B cell (primary cell): ENCODE measurements around the gene MEN1. TPM values are rescaled to one million over a fixed set of nuclear protein-coding genes. Genes with fewer than 3 reads are reported as not detected.

Experiments used
- ATAC-seq: fragments of 200-7000 bp; cut with Tn5 transposase; one replicate; pipeline ENCODE4 v1.10.0; 2021; ENCODE audit warnings: low read depth, mild to moderate bottlenecking, moderate number of reproducible peaks, moderate library complexity
- CTCF ChIA-PET: fragments of 350-600 bp; sonication (Branson Sonifier 250); formaldehyde crosslinking; loops from one replicate; lab custom pipeline; 2021; ENCODE audit warnings: antibody characterized with exemption, inconsistent platforms; lab: Charles Lee
- POLR2A ChIA-PET: fragments of 350-600 bp; sonication (Branson Sonifier 250); formaldehyde crosslinking; loops from one replicate; lab custom pipeline; 2021; ENCODE audit warnings: antibody characterized with exemption; lab: Charles Lee
- DNase-seq: peaks from one replicate; pipeline ENCODE4 v3.0.0; 2013
- H2AFZ ChIP-seq: 2 replicates; pipeline ENCODE4 v1.6.1; 2012; ENCODE audit warnings: mild to moderate bottlenecking, low read depth, low read length; ENCODE audit not compliant: insufficient read depth, poor library complexity, severe bottlenecking
- H3K27ac ChIP-seq, 2 donors: 1 replicate in 1 of 2; 2 replicates in 1 of 2; pipeline ENCODE4 v1.5.1; 2012 to 2013; ENCODE audit warnings: low read length in 2 of 2, mild to moderate bottlenecking in 2 of 2, moderate library complexity in 1 of 2
- H3K27me3 ChIP-seq, 4 experiments: fragments of 200-600 bp in 1 of 4; sonication (generic) in 1 of 4; replicated peaks in 1 of 4; 1 replicate in 2 of 4; 2 replicates in 2 of 4; pipeline versions ENCODE4 v1.6.1 to v1.7.0; 2013 to 2016; ENCODE audit warnings: low read length in 3 of 4, mild to moderate bottlenecking in 2 of 4, mixed read lengths in 1 of 4, moderate library complexity in 1 of 4; ENCODE audit not compliant: insufficient read depth in 4 of 4, control insufficient read depth in 3 of 4; ENCODE audit errors: control extremely low read depth in 1 of 4
- H3K36me3 ChIP-seq, 2 experiments: replicated peaks in 1 of 2; 1 replicate in 1 of 2; 2 replicates in 1 of 2; pipeline versions ENCODE4 v1.6.1 to v1.7.1; 2013; ENCODE audit warnings: low read length in 1 of 2; ENCODE audit not compliant: insufficient read depth in 2 of 2, control insufficient read depth in 1 of 2; ENCODE audit errors: control extremely low read depth in 1 of 2, extremely low read depth in 1 of 2
- H3K4me1 ChIP-seq, 2 donors: fragments of 200-600 bp in 1 of 2; sonication (generic) in 1 of 2; 1 replicate in 1 of 2; 2 replicates in 1 of 2; pipeline versions ENCODE4 v1.5.1 to v1.6.1; 2013 to 2017; ENCODE audit warnings: low read length in 2 of 2; ENCODE audit not compliant: control insufficient read depth in 2 of 2, insufficient read depth in 2 of 2
- H3K4me2 ChIP-seq: replicated peaks from 2 replicates; pipeline ENCODE3; 2012; ENCODE audit warnings: mild to moderate bottlenecking, low read depth, low read length; ENCODE audit not compliant: poor library complexity, severe bottlenecking
- H3K4me3 ChIP-seq, 5 experiments: fragments of 200-600 bp in 1 of 5; sonication (generic) in 1 of 5; 1 replicate in 3 of 5; 2 replicates in 2 of 5; pipeline versions ENCODE4 v1.5.1 to v1.7.0; 2011 to 2016; ENCODE audit warnings: low read length in 4 of 5, mild to moderate bottlenecking in 4 of 5, low read depth in 2 of 5, control low read depth in 1 of 5, moderate library complexity in 1 of 5; ENCODE audit not compliant: insufficient read depth in 1 of 5; ENCODE audit errors: control extremely low read depth in 1 of 5, extremely low read depth in 1 of 5
- H3K79me2 ChIP-seq: fragments of 200-600 bp; sonication (generic); one replicate; pipeline ENCODE4 v1.6.0; 2016; ENCODE audit warnings: low read length; ENCODE audit not compliant: control insufficient read depth, insufficient read depth
- H3K9ac ChIP-seq: fragments of 200-600 bp; sonication (generic); 2 replicates; pipeline ENCODE4 v1.6.1; 2017; ENCODE audit warnings: mild to moderate bottlenecking, low read length, moderate library complexity
- H3K9me3 ChIP-seq, 3 donors: one replicate each; pipeline versions ENCODE4 v1.6.1 to v1.7.1; 2013; ENCODE audit warnings: low read length in 2 of 3; ENCODE audit not compliant: control insufficient read depth in 2 of 3, insufficient read depth in 1 of 3; ENCODE audit errors: control extremely low read depth in 1 of 3
- H4K20me1 ChIP-seq: 2 replicates; pipeline ENCODE4 v1.6.0; 2012; ENCODE audit warnings: mild to moderate bottlenecking, low read length; ENCODE audit not compliant: insufficient read depth, control insufficient read depth, poor library complexity, severe bottlenecking
- H3K27ac Mint-ChIP-seq: one replicate; pipeline ENCODE4 v1.8.0; 2021; ENCODE audit warnings: mixed read lengths
- H3K27me3 Mint-ChIP-seq: one replicate; pipeline ENCODE4 v1.8.0; 2021; ENCODE audit warnings: mixed read lengths
- H3K4me1 Mint-ChIP-seq: one replicate; pipeline ENCODE4 v1.8.0; 2021; ENCODE audit warnings: mixed read lengths
- H3K4me3 Mint-ChIP-seq: one replicate; pipeline ENCODE4 v1.8.0; 2021; ENCODE audit warnings: mixed read lengths
- H3K9me3 Mint-ChIP-seq: one replicate; pipeline ENCODE4 v1.8.0; 2022; ENCODE audit warnings: mixed read lengths; ENCODE audit not compliant: insufficient read depth
- EZH2 ChIP-seq: IDR thresholded peaks from 2 replicates; pipeline ENCODE4 v1.6.1; 2012; ENCODE audit warnings: borderline replicate concordance, low read depth, mild to moderate bottlenecking, moderate library complexity, low read length; ENCODE audit not compliant: insufficient read depth, poor library complexity, severe bottlenecking
- WGBS: methylation state at CpG from one replicate; pipeline ENCODE4 v1.1.5; 2013; ENCODE audit warnings: missing lambda C conversion rate; ENCODE audit not compliant: insufficient coverage; 5-methylcytosine and 5-hydroxymethylcytosine counted together
- intact Hi-C: fragments of 100-400 bp; cut with micrococcal nuclease; formaldehyde crosslinking; loops from one replicate; pipeline ENCODE4 v1.10.0; 2022
- polyA plus RNA-seq: library from polyadenylated mRNA; depleted of rRNA; stranded (reverse); fragments of >200 nt; gene quantifications from 2 replicates; pipeline ENCODE4 v1.2.3, GENCODE V29; 2012
- total RNA-seq, 2 donors: library from RNA; stranded (reverse); fragments of 120-200 nt in 1 of 2; gene quantifications; 1 replicate in 1 of 2; 2 replicates in 1 of 2; pipeline versions ENCODE4 v1.2.3 to v1.2.4, GENCODE V29; 2013 to 2022
- TF ChIP-seq, protein P1 (sequence below): fragments of 200-600 bp; IDR thresholded peaks from one replicate; pipeline ENCODE4 v1.8.0; 2022; ENCODE audit warnings: antibody characterized with exemption, mild to moderate bottlenecking

Gene MEN1
- total and polyA plus RNA-seq, 2 donors (not counting 1 experiment from before 2014, with no cell fraction given) = 48.2 to 68.5 TPM

DNA sequence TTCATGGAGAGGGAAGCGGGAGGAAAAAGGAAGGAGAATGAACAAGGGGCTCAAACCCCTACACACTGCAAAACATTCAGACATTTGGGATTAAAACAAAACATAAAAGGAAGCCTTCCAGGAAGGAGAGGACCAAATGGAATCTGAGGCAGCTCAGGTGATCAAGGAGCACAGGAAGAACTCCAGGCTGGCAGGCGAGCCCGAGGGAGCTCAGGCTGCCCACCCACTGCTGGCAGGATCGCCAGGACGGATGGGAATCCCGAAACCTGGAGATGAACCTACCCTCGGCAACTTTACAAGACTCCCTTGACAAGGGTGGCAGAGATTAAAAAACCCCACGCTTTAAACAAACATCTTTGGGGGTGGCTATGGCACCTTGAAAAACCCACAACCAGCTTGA, 45.6 kb downstream of the MEN1 start:
- no peak overlapping the region for H2AFZ ChIP-seq
- H3K79me2 ChIP-seq = peaks cover 52% of the 10 kb centered on the region
- no peaks in the 10 kb centered on the region for H3K9me3 Mint-ChIP-seq
- H3K4me3 Mint-ChIP-seq = peak overlapping the region; percentile 74
- ChIA-PET CTCF (interaction anchor here (1.4 to 12.2 kb wide), 6 partner anchors 7 to 129 kb away, joined by 4 to 280 read pairs (median 15); partner anchors contain the start of genes RASGRP2 and SF1), POLR2A (interaction anchor here (0.8 to 8.8 kb wide), 3 partner anchors 12 to 19 kb away, joined by 3 to 175 read pairs (median 48); partner anchors contain the start of genes RASGRP2 and SF1)
- no peak for ATAC-seq
- no peaks in the 10 kb centered on the region for H3K27me3 Mint-ChIP-seq
- 88% methylated on average over 4 of the region's 8 CpGs for WGBS
- peak overlapping the region; percentile 60 to 85 for H3K27ac ChIP-seq
- no peak for DNase-seq
- H3K27ac Mint-ChIP-seq = peak overlapping the region; percentile 88
- peaks cover 54% of the 10 kb centered on the region for H4K20me1 ChIP-seq
- peak overlapping the region; percentile 66 for H3K4me2 ChIP-seq
- peaks cover 87 to 99% of the 10 kb centered on the region in 2 donors for H3K4me1 ChIP-seq
- H3K4me1 Mint-ChIP-seq = peaks cover 90% of the 10 kb centered on the region
- no peak for TF ChIP-seq EZH2
- TF ChIP-seq, protein P1, sequence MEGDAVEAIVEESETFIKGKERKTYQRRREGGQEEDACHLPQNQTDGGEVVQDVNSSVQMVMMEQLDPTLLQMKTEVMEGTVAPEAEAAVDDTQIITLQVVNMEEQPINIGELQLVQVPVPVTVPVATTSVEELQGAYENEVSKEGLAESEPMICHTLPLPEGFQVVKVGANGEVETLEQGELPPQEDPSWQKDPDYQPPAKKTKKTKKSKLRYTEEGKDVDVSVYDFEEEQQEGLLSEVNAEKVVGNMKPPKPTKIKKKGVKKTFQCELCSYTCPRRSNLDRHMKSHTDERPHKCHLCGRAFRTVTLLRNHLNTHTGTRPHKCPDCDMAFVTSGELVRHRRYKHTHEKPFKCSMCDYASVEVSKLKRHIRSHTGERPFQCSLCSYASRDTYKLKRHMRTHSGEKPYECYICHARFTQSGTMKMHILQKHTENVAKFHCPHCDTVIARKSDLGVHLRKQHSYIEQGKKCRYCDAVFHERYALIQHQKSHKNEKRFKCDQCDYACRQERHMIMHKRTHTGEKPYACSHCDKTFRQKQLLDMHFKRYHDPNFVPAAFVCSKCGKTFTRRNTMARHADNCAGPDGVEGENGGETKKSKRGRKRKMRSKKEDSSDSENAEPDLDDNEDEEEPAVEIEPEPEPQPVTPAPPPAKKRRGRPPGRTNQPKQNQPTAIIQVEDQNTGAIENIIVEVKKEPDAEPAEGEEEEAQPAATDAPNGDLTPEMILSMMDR = no peak
- H3K9ac ChIP-seq = peak overlapping the region; percentile 1
- H3K4me3 ChIP-seq = peak overlapping the region in 4 of 5 experiments; percentile 11 to 23 (median 19)
- H3K9me3 ChIP-seq = no peaks in the 10 kb centered on the region
- no peaks in the 10 kb centered on the region for H3K27me3 ChIP-seq
- intact Hi-C loops = loop anchor here (1.0 kb wide), 1 partner anchor 8 kb away; no protein-coding TSS in a partner anchor
- H3K36me3 ChIP-seq = peaks cover 3 to 81% of the 10 kb centered on the region in 2 experiments

DNA sequence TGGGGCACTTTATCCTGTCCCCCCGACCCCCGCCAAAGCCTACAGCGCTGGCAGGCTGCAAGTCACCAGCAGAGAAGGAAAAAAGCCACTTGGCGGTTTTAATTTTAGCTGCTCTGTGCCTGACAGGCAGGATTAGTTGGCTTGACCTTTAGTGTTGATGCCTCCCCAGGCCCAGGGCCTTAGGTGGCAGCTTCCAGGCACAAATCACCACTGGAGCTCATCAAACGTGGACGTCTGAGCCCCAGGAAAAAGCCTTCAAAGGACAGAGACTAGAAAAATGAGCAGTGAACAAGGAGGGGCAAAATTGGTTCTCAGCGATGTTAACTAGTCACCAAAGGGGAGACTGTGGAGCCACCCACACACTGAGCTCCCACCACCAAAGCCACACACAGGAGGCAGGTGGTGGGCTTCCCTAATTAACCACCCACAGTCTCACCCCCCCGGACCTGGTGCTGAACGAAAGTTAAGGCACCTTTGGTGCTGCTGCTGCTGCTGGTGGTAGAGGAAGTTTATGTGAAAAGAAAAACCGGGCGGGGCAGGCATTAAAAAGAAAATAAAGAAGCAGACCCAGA, 46.2 kb downstream of the MEN1 start:
- peak; percentile 80 for DNase-seq
- Mint-ChIP-seq H3K27ac (peak overlapping the region; percentile 88), H3K4me3 (peak overlapping the region; percentile 74), H3K27me3 (no peaks in the 10 kb centered on the region), H3K4me1 (peaks cover 90% of the 10 kb centered on the region), H3K9me3 (no peaks in the 10 kb centered on the region)
- Histone ChIP-seq H3K79me2 (peaks cover 52% of the 10 kb centered on the region), H3K9ac (peak overlapping the region; percentile 1), H3K36me3 (peaks cover 3 to 75% of the 10 kb centered on the region in 2 experiments), H3K9me3 (no peaks in the 10 kb centered on the region), H3K27me3 (no peaks in the 10 kb centered on the region), H3K4me2 (peak overlapping the region; percentile 66), H3K4me1 (peaks cover 81 to 99% of the 10 kb centered on the region in 2 donors), H3K27ac (peak overlapping the region; percentile 60 to 85), H2AFZ (no peak overlapping the region), H4K20me1 (peaks cover 48% of the 10 kb centered on the region), H3K4me3 (peak overlapping the region in 3 of 5 experiments; percentile 4 to 23 (median 18))
- intact Hi-C loops = loop anchor here (1.0 kb wide), 1 partner anchor 8 kb away; no protein-coding TSS in a partner anchor
- 26% methylated on average over 7 of the region's 11 CpGs for WGBS
- peak; percentile 58 for ATAC-seq
- ChIA-PET CTCF (interaction anchor here (1.4 to 12.2 kb wide), 6 partner anchors 8 to 130 kb away, joined by 4 to 280 read pairs (median 15); partner anchors contain the start of genes RASGRP2 and SF1), POLR2A (interaction anchor here (0.8 to 8.8 kb wide), 5 partner anchors 11 to 75 kb away, joined by 3 to 175 read pairs (median 11); partner anchors contain the start of genes RASGRP2 and SF1)
- TF ChIP-seq, protein P1 = no peak
- TF ChIP-seq EZH2 = no peak
